ENCODE measurements around the gene RBM20. TPM values are rescaled to one million over a fixed set of nuclear protein-coding genes. Genes with fewer than 3 reads are reported as not detected.

Gene RBM20
- total and polyA plus RNA-seq, 2 experiments from 2014 or later, result 0.05 to 0.17 TPM

- no peak for TF ChIP-seq ZNF462 (CRISPR knock-in tag; IDR thresholded peaks at IDR 0.05)
- no peak for TF ChIP-seq ETS1 (IDR thresholded peaks at IDR 0.05)
Measured at GRCh38 chr10:110755781-110756180, 111.6 kb downstream of the RBM20 start (continued).

GRCh38 chr10:110756876-110757275 lies 112.7 kb downstream of the RBM20 start:
- no peaks in the 10 kb centered on the region for H4K20me1 ChIP-seq (replicated peaks; ENCODE audit: insufficient read depth)
- peaks cover 6% of the 10 kb centered on the region; the same call in 1 of the 2 replicates for H3K9me2 ChIP-seq (ENCODE audit: insufficient read depth)
- H2AFZ ChIP-seq, result no peak overlapping the region
- DNase-seq (ENCODE audit: low spot score) (no peak), ATAC-seq (no peak)
- no peaks in the 10 kb centered on the region for H3K79me2 ChIP-seq (replicated peaks; ENCODE audit: insufficient read depth)
- H3K36me3 Mint-ChIP-seq (ENCODE audit: low read depth), result no peaks in the 10 kb centered on the region
- no peaks in the 10 kb centered on the region for H3K27me3 ChIP-seq (ENCODE audit: insufficient read depth)
- H3K36me3 ChIP-seq (ENCODE audit: insufficient read depth), result no peaks in the 10 kb centered on the region
- H3K27me3 Mint-ChIP-seq (ENCODE audit: insufficient read depth, low read depth, poor library complexity), result peaks cover 6% of the 10 kb centered on the region
- no peak overlapping the region for H3K4me3 Mint-ChIP-seq
- no peaks in the 10 kb centered on the region for H3K9me3 Mint-ChIP-seq
- no peak overlapping the region for H3K4me2 ChIP-seq
- H3K4me1 ChIP-seq (ENCODE audit: insufficient read depth), result no peaks in the 10 kb centered on the region
- no peak overlapping the region for H3K4me3 ChIP-seq
- H3F3A ChIP-seq (replicated peaks; ENCODE audit: low read depth), result no peaks in the 10 kb centered on the region
- no peak overlapping the region for H3K27ac ChIP-seq (ENCODE audit: low read depth)
- TF ChIP-seq ZNF331 (CRISPR knock-in tag; IDR thresholded peaks at IDR 0.05; ENCODE audit: low read depth), result no peak
- TF ChIP-seq ZNF462 (CRISPR knock-in tag; IDR thresholded peaks at IDR 0.05), result no peak
- TF ChIP-seq JUNB (IDR thresholded peaks at IDR 0.05; ENCODE audit: unreplicated experiment), result no peak
- H3K27ac Mint-ChIP-seq, result no peak overlapping the region
- no peaks in the 10 kb centered on the region for H3K4me1 Mint-ChIP-seq

Measured in GM23338 (cell line).